Nephron progenitor cell (in vitro differentiated cells): Measurements from ENCODE around the gene C1orf116.

Experiments used
- DNase-seq: peaks from one replicate; pipeline ENCODE4 v3.0.0; 2021
- H3K27ac Mint-ChIP-seq: 2 replicates; pipeline ENCODE4 v1.8.0; 2021; ENCODE audit warnings: mild to moderate bottlenecking, moderate library complexity, mixed read lengths
- H3K27me3 Mint-ChIP-seq: 2 replicates; pipeline ENCODE4 v1.8.0; 2021; ENCODE audit warnings: mild to moderate bottlenecking, low read depth, mixed read lengths; ENCODE audit not compliant: poor library complexity
- H3K36me3 Mint-ChIP-seq: 2 replicates; pipeline ENCODE4 v1.8.0; 2021; ENCODE audit warnings: low read depth, mixed read lengths
- H3K4me1 Mint-ChIP-seq: 2 replicates; pipeline ENCODE4 v1.8.0; 2021; ENCODE audit warnings: mixed read lengths
- H3K4me3 Mint-ChIP-seq: 2 replicates; pipeline ENCODE4 v1.8.0; 2021; ENCODE audit warnings: mild to moderate bottlenecking, moderate library complexity, mixed read lengths
- H3K9me3 Mint-ChIP-seq: 2 replicates; pipeline ENCODE4 v1.8.0; 2021; ENCODE audit warnings: mild to moderate bottlenecking, moderate library complexity, mixed read lengths
- CTCF ChIP-seq: fragments of 200-600 bp; sonication (generic); IDR thresholded peaks from 2 replicates; pipeline ENCODE4 v1.5.0; 2021; ENCODE audit warnings: antibody characterized with exemption

The C1orf116 gene

GRCh38 chr1:207003210-207003609, 29.3 kb downstream of the C1orf116 start:
- no peak for DNase-seq
- no peak overlapping the region for H3K27ac Mint-ChIP-seq
- H3K36me3 Mint-ChIP-seq: no peaks in the 10 kb centered on the region
- no peak for TF ChIP-seq CTCF
- H3K9me3 Mint-ChIP-seq: no peaks in the 10 kb centered on the region
- peaks cover 25% of the 10 kb centered on the region for H3K27me3 Mint-ChIP-seq
- H3K4me1 Mint-ChIP-seq: peaks cover 5% of the 10 kb centered on the region
- no peak overlapping the region for H3K4me3 Mint-ChIP-seq

- Mint-ChIP-seq H3K9me3 (no peaks in the 10 kb centered on the region), H3K4me3 (no peak overlapping the region), H3K27me3 (peaks cover 28% of the 10 kb centered on the region), H3K36me3 (no peaks in the 10 kb centered on the region), H3K27ac (no peak overlapping the region), H3K4me1 (peaks cover 5% of the 10 kb centered on the region)
- TF ChIP-seq CTCF: no peak
- no peak for DNase-seq
Observed at GRCh38 chr1:207002724-207003146, 29.8 kb downstream of the C1orf116 start.

- Mint-ChIP-seq H3K4me1 (peaks cover 5% of the 10 kb centered on the region), H3K4me3 (no peak overlapping the region), H3K27ac (no peak overlapping the region), H3K9me3 (no peaks in the 10 kb centered on the region), H3K27me3 (peaks cover 25% of the 10 kb centered on the region), H3K36me3 (no peaks in the 10 kb centered on the region)
- no peak for TF ChIP-seq CTCF
- no peak for DNase-seq
Observed at GRCh38 chr1:207001492-207002245, 30.9 kb downstream of the C1orf116 start.

GRCh38 chr1:207000651-207001291, 31.8 kb downstream of the C1orf116 start:
- TF ChIP-seq CTCF: no peak

GRCh38 chr1:206998816-206999215, 33.7 kb downstream of the C1orf116 start:
- TF ChIP-seq CTCF: no peak
- Mint-ChIP-seq H3K4me1 (peaks cover 5% of the 10 kb centered on the region), H3K4me3 (no peak overlapping the region), H3K27ac (no peak overlapping the region), H3K36me3 (no peaks in the 10 kb centered on the region), H3K27me3 (peaks cover 27% of the 10 kb centered on the region), H3K9me3 (no peaks in the 10 kb centered on the region)
- no peak for DNase-seq

More at GRCh38 chr1:207000651-207001291, 31.8 kb downstream of the C1orf116 start:
- H3K9me3 Mint-ChIP-seq: no peaks in the 10 kb centered on the region
- H3K27ac Mint-ChIP-seq: no peak overlapping the region
- H3K4me1 Mint-ChIP-seq: peaks cover 5% of the 10 kb centered on the region
- no peaks in the 10 kb centered on the region for H3K36me3 Mint-ChIP-seq
- no peak overlapping the region for H3K4me3 Mint-ChIP-seq
- peaks cover 28% of the 10 kb centered on the region for H3K27me3 Mint-ChIP-seq
- DNase-seq: no peak
